ENCODE results near the gene DYNC2LI1.

DYNC2LI1 gene

DNA sequence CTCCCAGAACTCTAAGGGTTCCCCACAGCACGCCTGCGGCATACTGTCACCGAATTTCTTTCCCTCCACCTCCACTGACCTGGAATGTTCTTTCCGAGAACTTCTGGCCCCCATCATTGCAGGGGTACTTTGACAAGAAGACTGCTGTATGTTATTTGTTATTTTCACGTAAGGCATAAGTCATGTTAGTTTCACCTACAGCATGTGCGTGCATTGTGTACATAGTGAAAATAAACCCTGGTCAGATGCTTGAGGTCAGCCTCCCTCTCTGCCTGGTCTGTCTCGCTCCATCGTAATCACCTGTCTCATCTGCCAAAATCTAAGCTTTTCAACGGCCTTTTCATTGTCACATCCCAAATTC is 69.0 kb downstream of the DYNC2LI1 start:
- DNase-seq = no peak

DNA sequence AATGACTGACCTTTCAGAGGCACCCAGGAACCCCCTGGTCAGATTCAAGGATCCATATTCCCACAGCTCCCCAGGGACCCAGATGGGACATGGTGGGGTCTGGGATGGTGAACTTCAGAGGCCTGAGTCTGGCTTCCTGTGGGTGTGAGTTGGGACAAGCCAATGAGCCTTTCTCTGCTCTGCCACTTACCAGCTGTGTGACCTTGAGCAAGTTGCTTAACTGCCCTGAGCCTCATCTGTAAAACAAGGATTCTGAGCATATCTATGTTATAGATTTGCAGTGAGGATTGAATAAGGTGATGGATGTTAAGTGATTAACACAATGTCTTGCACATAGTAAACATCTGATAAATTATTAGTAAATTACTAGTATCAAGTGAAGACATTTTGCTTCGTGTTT is 71.3 kb downstream of the DYNC2LI1 start:
- DNase-seq = no peak

DNA sequence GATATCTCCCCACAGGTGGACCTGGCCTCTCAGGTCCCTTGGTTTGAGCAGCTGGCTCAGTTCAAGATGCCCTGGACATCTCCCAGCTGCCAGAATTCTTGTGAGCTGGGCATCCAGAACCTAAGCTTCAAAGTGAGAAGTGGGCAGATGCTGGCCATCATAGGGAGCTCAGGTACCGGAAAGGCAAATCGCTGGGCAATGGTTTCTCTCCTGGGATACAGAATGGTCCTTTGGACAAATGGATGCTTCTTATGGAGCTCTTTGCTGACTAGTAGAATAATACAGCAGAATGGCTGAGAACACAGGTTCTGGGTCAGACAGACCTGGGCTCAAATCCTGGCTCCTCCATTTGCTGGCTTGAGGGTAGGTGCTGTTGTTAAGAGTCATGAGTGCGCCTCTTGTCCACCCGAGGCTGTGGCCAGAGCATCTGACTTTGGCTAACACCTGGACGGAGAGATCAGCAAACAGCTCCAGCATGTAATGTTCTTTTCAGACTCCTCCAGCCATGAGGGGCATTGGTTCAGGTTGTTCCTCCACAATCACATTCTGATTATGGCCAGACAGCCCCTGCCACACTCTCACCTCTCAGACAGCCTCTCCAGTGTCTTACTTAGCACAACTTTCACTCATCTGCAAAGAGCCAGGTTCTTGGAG is 72.4 kb downstream of the DYNC2LI1 start:
- no peak for DNase-seq

DNA sequence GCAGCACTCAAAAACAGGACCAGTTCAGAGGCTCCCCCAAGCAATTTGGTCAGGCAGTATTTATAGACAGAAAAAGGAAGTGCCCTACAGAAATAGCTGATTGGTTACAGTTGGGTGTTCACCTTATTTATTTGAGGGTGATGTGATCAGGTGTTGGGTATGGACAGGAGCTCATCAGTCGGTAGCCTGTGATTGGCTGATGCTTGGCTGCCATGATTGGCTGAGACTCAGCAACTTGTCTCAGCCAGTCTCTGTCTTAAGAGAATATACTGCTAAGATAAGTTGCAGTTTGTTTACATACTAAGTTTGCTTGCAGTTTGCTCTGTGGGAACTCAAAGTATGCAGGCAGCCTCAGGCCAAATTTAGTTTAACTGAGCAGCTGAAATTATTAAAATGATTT is 74.4 kb downstream of the DYNC2LI1 start:
- no peak for DNase-seq

DNA sequence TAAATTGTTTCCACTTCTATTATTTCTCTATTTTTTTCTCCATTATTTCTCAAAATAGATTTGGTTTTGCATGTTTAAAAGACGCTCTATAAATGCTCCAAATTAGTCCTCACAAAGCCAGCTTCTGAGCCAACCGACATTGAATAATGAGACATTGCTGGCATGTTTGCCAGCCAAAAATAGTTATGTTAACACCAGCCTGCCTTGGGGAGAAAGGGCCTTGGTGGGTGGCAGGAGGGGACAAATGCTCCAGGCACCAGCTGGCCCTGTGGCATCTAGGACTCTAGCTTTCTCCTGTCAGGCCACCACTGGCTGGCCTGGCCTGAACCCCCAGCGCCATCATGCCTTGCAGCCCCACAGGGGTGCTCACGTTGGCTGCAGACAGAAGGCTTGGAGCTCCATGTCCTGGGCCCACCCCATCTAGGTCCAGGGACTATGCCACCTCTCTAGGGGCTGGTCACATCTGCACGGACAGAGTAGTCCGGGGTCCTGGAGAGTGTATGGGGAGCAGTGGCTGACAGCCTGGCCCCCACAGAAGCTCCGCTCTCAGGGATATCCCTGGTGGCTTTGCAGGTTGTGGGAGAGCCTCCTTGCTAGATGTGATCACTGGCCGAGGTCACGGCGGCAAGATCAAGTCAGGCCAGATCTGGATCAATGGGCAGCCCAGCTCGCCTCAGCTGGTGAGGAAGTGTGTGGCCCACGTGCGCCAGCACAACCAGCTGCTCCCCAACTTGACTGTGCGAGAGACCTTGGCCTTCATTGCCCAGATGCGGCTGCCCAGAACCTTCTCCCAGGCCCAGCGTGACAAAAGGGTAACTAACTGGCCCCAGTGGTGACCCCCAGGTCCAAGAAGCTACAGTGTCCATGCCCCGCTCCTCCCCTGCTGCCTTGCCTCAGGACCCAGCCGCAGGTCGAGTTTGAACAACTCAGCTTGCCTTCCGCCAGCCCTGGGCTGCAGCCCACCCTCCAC is 77.5 kb downstream of the DYNC2LI1 start:
- no peak for DNase-seq

DNA sequence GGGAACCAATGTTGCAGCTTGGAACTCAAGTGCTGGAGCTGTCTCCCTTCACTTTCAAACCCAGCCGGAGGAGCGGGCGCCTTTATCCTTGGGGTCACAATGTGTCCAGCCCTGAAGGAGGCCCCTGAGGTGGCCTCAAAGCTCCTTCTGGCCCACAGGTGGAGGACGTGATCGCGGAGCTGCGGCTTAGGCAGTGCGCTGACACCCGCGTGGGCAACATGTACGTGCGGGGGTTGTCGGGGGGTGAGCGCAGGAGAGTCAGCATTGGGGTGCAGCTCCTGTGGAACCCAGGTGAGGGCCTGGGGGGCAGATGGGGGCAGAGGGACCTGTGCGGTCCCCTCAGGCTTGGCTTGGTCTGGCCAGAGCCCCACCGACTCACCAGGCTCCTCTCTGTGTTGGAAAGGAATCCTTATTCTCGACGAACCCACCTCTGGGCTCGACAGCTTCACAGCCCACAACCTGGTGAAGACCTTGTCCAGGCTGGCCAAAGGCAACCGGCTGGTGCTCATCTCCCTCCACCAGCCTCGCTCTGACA is 78.4 kb downstream of the DYNC2LI1 start:
- DNase-seq = no peak

DNA sequence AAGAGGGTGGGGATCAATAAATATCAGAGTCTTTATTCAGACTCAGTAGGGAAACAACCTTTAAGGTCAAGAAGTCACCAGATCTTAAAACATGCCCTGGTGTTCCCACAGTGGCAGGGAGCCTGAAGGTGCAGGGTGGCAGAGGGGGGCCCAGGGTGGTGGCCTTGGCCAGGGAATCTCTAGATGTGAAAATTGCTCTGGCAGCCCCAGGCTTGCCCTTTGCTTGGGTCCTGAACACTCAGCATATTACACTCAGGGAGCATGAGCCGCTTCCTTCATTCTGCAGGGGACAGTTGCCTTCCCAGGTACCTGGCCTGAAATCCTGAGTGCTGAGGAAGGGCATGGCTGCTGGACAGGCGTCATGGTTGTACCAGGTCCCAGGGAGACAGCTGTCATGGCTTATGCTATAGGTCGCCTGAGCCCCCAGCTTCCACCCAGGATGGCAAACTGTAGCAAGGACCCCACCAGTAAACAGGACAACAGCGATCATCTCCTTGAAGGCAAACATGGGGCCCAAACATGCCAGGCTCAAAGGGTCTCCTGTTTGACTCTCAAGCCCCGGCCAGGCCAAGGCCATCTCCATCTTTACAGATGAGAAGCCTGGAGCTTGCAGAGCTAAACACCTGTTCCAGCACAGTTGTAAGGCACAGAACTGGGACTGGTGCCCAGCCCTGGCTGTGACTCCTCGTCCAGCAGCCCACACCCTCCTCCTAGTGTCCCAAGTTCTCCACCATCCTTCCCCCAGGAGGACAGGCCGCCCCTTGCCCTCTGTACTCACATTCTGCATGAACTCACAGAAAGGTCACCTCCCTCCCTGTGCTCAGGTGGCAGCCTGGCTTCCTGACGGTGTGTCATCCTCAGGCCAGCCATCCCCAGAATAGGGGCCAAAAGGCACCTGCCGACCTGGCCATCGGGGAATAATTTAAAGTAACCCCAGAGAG is 79.6 kb downstream of the DYNC2LI1 start:
- DNase-seq = no peak

DNA sequence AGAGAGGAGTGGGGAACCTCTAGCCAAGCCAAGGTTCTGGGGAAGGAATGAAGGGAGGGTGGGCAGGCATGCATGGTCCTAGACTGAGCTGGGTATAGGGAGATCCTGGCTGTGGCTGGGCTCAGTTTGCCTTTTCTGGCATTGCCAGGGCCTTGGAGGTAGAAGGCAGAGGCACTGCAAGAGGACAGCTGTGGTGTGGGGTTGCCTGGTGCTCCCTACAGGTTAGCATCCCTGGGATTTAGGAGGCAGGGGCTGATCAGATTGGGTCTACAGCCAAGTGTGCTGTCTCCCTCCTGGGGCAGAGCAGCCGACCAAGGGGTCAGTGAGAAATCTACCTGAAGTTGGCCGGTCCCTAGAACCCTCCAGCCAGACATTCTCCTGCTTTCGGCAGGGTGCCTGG is 80.8 kb downstream of the DYNC2LI1 start:
- DNase-seq = no peak

DNA sequence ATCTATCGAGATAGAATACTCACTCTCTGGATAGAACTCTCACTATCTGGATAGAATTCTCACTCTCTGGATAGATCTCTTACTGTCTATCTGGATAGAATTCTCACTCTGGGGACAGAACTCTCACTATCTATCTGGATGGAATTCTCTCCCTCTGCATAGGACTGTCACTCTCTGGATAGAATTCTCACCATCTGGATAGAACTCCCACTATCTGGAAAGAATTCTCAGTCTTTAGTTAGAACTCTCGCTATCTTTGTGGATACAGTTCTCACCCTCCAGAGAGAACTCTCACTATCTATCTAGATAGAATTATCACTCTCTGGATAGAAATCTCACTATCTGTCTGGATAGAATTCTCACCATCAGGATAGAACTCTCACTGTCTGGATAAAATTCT is 81.5 kb downstream of the DYNC2LI1 start:
- DNase-seq = no peak
